Endothelial cell of umbilical vein (primary cell): ENCODE measurements around the gene ABLIM1. TPM values are rescaled to one million over a fixed set of nuclear protein-coding genes. Genes with fewer than 3 reads are reported as not detected.

Source experiments
- BruUV-seq: library from RNA; stranded (reverse); fragments of 400-500 nt; replicated peaks from 2 replicates; lab custom pipeline; 2021; lab: Mats Ljungman, UMichigan
- CTCF ChIA-PET: fragments of 300-600, 350-600 bp; sonication (Branson Sonifier 250); formaldehyde crosslinking; loops from one replicate; lab custom pipeline; 2021; ENCODE audit warnings: antibody characterized with exemption, inconsistent platforms; lab: Charles Lee
- POLR2A ChIA-PET: fragments of 300-600, 350-600 bp; sonication (Branson Sonifier 250); formaldehyde crosslinking; loops from one replicate; lab custom pipeline; 2021; ENCODE audit warnings: antibody characterized with exemption, inconsistent platforms; lab: Charles Lee
- DNase-seq: peaks from one replicate; pipeline ENCODE4 v3.0.0-alpha.2; 2011; ENCODE audit warnings: low read depth, low spot score
- FAIRE-seq: peaks from 2 replicates; lab custom pipeline; 2011; peaks lifted over from hg19 to GRCh38; lab: Jason Lieb, UNC
- H2AFZ ChIP-seq: 2 replicates; pipeline ENCODE4 v1.6.0; 2012; ENCODE audit warnings: low read depth, low read length, control low read depth, inconsistent platforms
- H3K27ac ChIP-seq: 2 replicates; pipeline ENCODE4 v1.5.1; 2011; ENCODE audit warnings: low read depth, mild to moderate bottlenecking, control low read depth, low read length, moderate library complexity; ENCODE audit not compliant: insufficient read depth
- H3K27me3 ChIP-seq, 2 experiments: 2 replicates each; pipeline versions ENCODE4 v1.6.0 to v1.6.1; 2011; ENCODE audit warnings: low read length in 2 of 2, mixed read lengths in 1 of 2; ENCODE audit not compliant: control insufficient read depth in 2 of 2, insufficient read depth in 2 of 2
- H3K36me3 ChIP-seq, 2 experiments: 2 replicates in 1 of 2; 3 replicates in 1 of 2; pipeline ENCODE4 v1.5.1; 2011; ENCODE audit warnings: low read length in 2 of 2, mild to moderate bottlenecking in 1 of 2, moderate library complexity in 1 of 2; ENCODE audit not compliant: control insufficient read depth in 2 of 2, insufficient read depth in 2 of 2; ENCODE audit errors: extremely low read depth in 1 of 2
- H3K4me1 ChIP-seq: 3 replicates; pipeline ENCODE4 v1.5.1; 2011; ENCODE audit warnings: mild to moderate bottlenecking, low read length; ENCODE audit not compliant: control insufficient read depth, insufficient read depth; ENCODE audit errors: extremely low read depth
- H3K4me2 ChIP-seq: 2 replicates; pipeline ENCODE4 v1.6.1; 2011; ENCODE audit warnings: low read length, control low read depth, mixed read lengths; ENCODE audit not compliant: insufficient read depth
- H3K4me3 ChIP-seq, 3 experiments: fragments of 200-600 bp in 1 of 3; sonication (generic), shearing (Covaris generic) in 1 of 3; replicated peaks in 1 of 3; 2 replicates each; pipeline ENCODE4 v1.5.1; 2011 to 2016; ENCODE audit warnings: control low read depth in 3 of 3, low read length in 3 of 3, mild to moderate bottlenecking in 2 of 3, inconsistent platforms in 1 of 3, low read depth in 1 of 3, moderate library complexity in 1 of 3; ENCODE audit not compliant: insufficient read depth in 1 of 3
- H3K79me2 ChIP-seq: 2 replicates; pipeline ENCODE4 v1.6.0; 2012; ENCODE audit warnings: low read length, inconsistent platforms; ENCODE audit not compliant: control insufficient read depth, insufficient read depth
- H3K9ac ChIP-seq: replicated peaks from 2 replicates; pipeline ENCODE3; 2011; ENCODE audit warnings: low read length, control low read depth; ENCODE audit not compliant: insufficient read depth; ENCODE audit errors: extremely low read depth
- H3K9me1 ChIP-seq: replicated peaks from 3 replicates; pipeline ENCODE4 v1.6.0; 2011; ENCODE audit warnings: mild to moderate bottlenecking, low read length; ENCODE audit not compliant: control insufficient read depth, insufficient read depth; ENCODE audit errors: extremely low read depth
- H3K9me3 ChIP-seq: replicated peaks from 2 replicates; pipeline ENCODE4 v1.5.1; 2012; ENCODE audit warnings: low read length, inconsistent platforms; ENCODE audit not compliant: control insufficient read depth, insufficient read depth
- H4K20me1 ChIP-seq: replicated peaks from 2 replicates; pipeline ENCODE3; 2011; ENCODE audit warnings: mild to moderate bottlenecking, low read length; ENCODE audit not compliant: control insufficient read depth, insufficient read depth; ENCODE audit errors: extremely low read depth
- EZH2 ChIP-seq: IDR thresholded peaks from 2 replicates; pipeline ENCODE4 v1.6.1; 2012; ENCODE audit warnings: borderline replicate concordance, low read depth, mild to moderate bottlenecking, moderate library complexity, low read length, inconsistent platforms; ENCODE audit not compliant: severe bottlenecking
- FOS ChIP-seq: IDR thresholded peaks from 2 replicates; pipeline ENCODE4 v1.6.1; 2011; ENCODE audit warnings: mild to moderate bottlenecking, low read length, moderate library complexity, borderline replicate concordance; ENCODE audit not compliant: insufficient read depth
- GATA2 ChIP-seq: IDR thresholded peaks from 2 replicates; pipeline ENCODE4 v1.7.0; 2011; ENCODE audit warnings: low read depth, mild to moderate bottlenecking, moderate library complexity, mixed read lengths, low read length; ENCODE audit not compliant: insufficient read length, insufficient read depth
- JUN ChIP-seq: IDR thresholded peaks from 2 replicates; pipeline ENCODE4 v1.6.1; 2011; ENCODE audit warnings: borderline replicate concordance, low read depth; ENCODE audit not compliant: insufficient read length, insufficient read depth
- MYC ChIP-seq: IDR thresholded peaks from one replicate; pipeline ENCODE4 v1.6.1; 2011; ENCODE audit warnings: mild to moderate bottlenecking, low read depth, low read length
- POLR2A ChIP-seq: IDR thresholded peaks from 2 replicates; pipeline ENCODE4 v1.6.1; 2012; ENCODE audit warnings: low read depth, mild to moderate bottlenecking, control low read depth, low read length
- POLR2AphosphoS5 ChIP-seq: IDR thresholded peaks from 2 replicates; pipeline ENCODE4 v1.6.1; 2012; ENCODE audit warnings: low read depth, mild to moderate bottlenecking, control low read depth, low read length, moderate library complexity; ENCODE audit not compliant: insufficient read depth
- dilution Hi-C: fragments of 300-500 bp; cut with MboI; formaldehyde crosslinking; loops from one replicate; pipeline ENCODE4 v1.15.0; 2019; ENCODE audit warnings: low sequenced_read_pairs; ENCODE audit not compliant: extremely low pct_ligation_motif_present
- intact Hi-C: fragments of 100-400 bp; cut with micrococcal nuclease; formaldehyde crosslinking; loops from one replicate; pipeline ENCODE4 v1.10.0; 2022
- polyA plus RNA-seq, 4 experiments: library from polyadenylated mRNA; depleted of rRNA in 3 of 4; stranded (reverse) in 3 of 4; unstranded in 1 of 4; fragments of >200 nt; gene quantifications; 2 replicates each; pipeline versions ENCODE4 v1.2.1 to v1.2.3, GENCODE V29; 2011 to 2012; ENCODE audit warnings: missing spikeins in 1 of 4
- total RNA-seq: library from RNA; stranded (reverse); gene quantifications from 2 replicates; pipeline ENCODE4 v1.2.3, GENCODE V29; 2021
- TF ChIP-seq, protein P1 (sequence below), 2 donors: IDR thresholded peaks; 1 replicate in 1 of 2; 2 replicates in 1 of 2; pipeline ENCODE4 v1.5.1; 2011; ENCODE audit warnings: low read length in 2 of 2, mild to moderate bottlenecking in 2 of 2, moderate library complexity in 2 of 2, control low read depth in 1 of 2, inconsistent platforms in 1 of 2, low read depth in 1 of 2; ENCODE audit not compliant: insufficient read depth in 1 of 2; ENCODE audit errors: extremely low read depth in 1 of 2
- TF ChIP-seq, protein P2 (sequence below): IDR thresholded peaks from 2 replicates; pipeline ENCODE4 v1.6.1; 2011; ENCODE audit not compliant: insufficient read depth, insufficient read length

The ABLIM1 gene
- total and polyA plus RNA-seq, 2 donors (not counting 3 experiments of a cell fraction or from before 2014, with no cell fraction given), result 128 to 235 TPM

DNA sequence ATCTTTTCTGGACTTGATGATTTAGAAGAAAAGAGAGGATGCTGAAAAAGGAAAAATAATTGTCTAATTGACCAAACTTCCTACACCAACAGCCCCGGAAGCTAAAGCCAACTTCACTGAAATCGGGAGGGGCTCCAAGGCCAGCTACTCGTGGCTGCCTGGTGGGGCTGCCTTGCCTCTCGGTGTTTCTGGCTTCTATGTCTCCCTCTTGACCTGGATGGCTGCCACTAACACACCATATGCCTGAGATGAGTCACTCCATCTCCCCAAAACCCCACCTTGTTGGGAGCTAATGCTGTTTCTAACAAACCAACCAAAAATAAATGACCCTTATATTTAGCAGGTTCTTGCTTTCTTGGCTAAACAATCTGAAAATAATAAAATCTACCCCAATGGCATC lies 166.1 kb downstream of the ABLIM1 start:
- dilution Hi-C loops, result no loop called here
- Histone ChIP-seq H3K4me2 (no peak overlapping the region), H3K79me2 (no peaks in the 10 kb centered on the region), H3K4me3 (no peak overlapping the region), H3K9ac (no peak overlapping the region), H3K27me3 (no peaks in the 10 kb centered on the region), H3K9me3 (no peaks in the 10 kb centered on the region), H3K27ac (no peak overlapping the region), H3K9me1 (no peaks in the 10 kb centered on the region), H2AFZ (no peak overlapping the region), H4K20me1 (no peaks in the 10 kb centered on the region), H3K4me1 (peaks cover 31% of the 10 kb centered on the region), H3K36me3 (peaks cover 0 to 15% of the 10 kb centered on the region in 2 experiments)
- BruUV-seq, result no TSS peak
- FAIRE-seq (no peak), DNase-seq (no peak)
- CTCF ChIA-PET, result interaction anchor here (1.4 to 2.2 kb wide), 2 partner anchors 10 to 20 kb away, joined by 3 to 6 read pairs; no protein-coding TSS in a partner anchor
- TF ChIP-seq, protein P1, sequence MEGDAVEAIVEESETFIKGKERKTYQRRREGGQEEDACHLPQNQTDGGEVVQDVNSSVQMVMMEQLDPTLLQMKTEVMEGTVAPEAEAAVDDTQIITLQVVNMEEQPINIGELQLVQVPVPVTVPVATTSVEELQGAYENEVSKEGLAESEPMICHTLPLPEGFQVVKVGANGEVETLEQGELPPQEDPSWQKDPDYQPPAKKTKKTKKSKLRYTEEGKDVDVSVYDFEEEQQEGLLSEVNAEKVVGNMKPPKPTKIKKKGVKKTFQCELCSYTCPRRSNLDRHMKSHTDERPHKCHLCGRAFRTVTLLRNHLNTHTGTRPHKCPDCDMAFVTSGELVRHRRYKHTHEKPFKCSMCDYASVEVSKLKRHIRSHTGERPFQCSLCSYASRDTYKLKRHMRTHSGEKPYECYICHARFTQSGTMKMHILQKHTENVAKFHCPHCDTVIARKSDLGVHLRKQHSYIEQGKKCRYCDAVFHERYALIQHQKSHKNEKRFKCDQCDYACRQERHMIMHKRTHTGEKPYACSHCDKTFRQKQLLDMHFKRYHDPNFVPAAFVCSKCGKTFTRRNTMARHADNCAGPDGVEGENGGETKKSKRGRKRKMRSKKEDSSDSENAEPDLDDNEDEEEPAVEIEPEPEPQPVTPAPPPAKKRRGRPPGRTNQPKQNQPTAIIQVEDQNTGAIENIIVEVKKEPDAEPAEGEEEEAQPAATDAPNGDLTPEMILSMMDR (IDR thresholded peaks at IDR 0.05; ENCODE audit: extremely low read depth in 1 of 2, insufficient read depth in 1 of 2, low read depth in 1 of 2, low read length in 2 of 2), result no peak
- no peak for TF ChIP-seq POLR2AphosphoS5
- TF ChIP-seq EZH2, result no peak
- TF ChIP-seq, protein P2, sequence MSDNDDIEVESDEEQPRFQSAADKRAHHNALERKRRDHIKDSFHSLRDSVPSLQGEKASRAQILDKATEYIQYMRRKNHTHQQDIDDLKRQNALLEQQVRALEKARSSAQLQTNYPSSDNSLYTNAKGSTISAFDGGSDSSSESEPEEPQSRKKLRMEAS, result no peak
- no peak for TF ChIP-seq FOS
- no peak for TF ChIP-seq POLR2A
- TF ChIP-seq MYC, result no peak
- no peak for TF ChIP-seq JUN
- TF ChIP-seq GATA2, result no peak
- intact Hi-C loops, result no loop called here
- POLR2A ChIA-PET, result no interaction called here
